ENCODE data around the gene SSU72. TPM values are rescaled to one million over a fixed set of nuclear protein-coding genes. Genes with fewer than 3 reads are reported as not detected.

SSU72 gene
- total and polyA plus RNA-seq, 2 donors (not counting 3 experiments of a cell fraction or from before 2014, with no cell fraction given): 85.9 to 129 TPM

DNA sequence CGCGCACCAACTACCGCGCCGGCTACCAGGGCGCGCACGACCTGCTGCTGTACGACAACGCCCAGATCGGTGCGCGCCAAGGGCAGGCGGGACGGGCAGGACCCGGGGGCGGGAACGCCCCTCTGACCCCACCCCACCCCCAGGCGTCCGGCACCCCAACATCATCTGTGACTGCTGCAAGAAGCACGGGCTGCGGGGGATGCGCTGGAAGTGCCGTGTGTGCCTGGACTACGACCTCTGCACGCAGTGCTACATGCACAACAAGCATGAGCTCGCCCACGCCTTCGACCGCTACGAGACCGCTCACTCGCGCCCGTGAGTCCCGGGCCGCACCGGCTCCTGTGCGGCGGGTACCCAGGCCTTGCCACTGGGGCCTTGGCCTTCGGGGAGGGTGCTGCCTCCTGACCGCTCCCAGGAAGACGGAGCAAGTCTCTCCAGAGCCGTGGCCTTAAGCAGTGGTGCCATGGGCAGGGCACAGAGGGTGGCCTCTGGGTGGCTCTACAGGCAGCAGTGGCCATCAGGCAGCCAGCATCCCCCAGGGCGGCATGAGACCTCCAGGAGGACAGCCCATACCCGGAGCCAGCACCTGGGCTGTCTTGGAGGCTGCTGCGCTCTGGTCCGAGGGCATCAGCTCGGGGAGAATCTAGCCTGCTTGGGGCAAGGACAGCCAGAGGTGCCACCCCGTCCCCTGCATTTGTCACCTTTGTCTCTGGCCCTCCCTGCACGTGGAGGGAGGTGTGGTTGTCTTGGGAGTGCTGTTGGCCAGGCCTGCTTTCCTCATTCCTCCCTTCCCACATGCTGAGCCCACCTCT lies 49.2 kb upstream of the SSU72 start:
- CTCF ChIA-PET: no interaction called here
- no peak for FAIRE-seq
- Histone ChIP-seq H3K79me2 (ENCODE audit: control insufficient read depth, insufficient read depth, low read length) (no peaks in the 10 kb centered on the region), H3K27me3 (ENCODE audit: control insufficient read depth in 2 of 2, insufficient read depth in 2 of 2, low read length in 2 of 2) (no peaks in the 10 kb centered on the region), H3K9me1 (replicated peaks; ENCODE audit: control insufficient read depth, extremely low read depth, insufficient read depth, low read length) (no peaks in the 10 kb centered on the region), H2AFZ (ENCODE audit: low read depth, low read length) (no peak overlapping the region), H3K9me3 (replicated peaks; ENCODE audit: control insufficient read depth, insufficient read depth, low read length) (no peaks in the 10 kb centered on the region), H3K4me2 (ENCODE audit: insufficient read depth, low read length) (no peak overlapping the region), H3K36me3 (ENCODE audit: control insufficient read depth in 2 of 2, extremely low read depth in 1 of 2, insufficient read depth in 2 of 2, low read length in 2 of 2) (no peaks in the 10 kb centered on the region), H3K27ac (ENCODE audit: insufficient read depth, low read depth, low read length) (no peak overlapping the region), H3K4me1 (ENCODE audit: control insufficient read depth, extremely low read depth, insufficient read depth, low read length) (no peaks in the 10 kb centered on the region), H3K9ac (replicated peaks; ENCODE audit: extremely low read depth, insufficient read depth, low read length) (no peak overlapping the region), H4K20me1 (replicated peaks; ENCODE audit: control insufficient read depth, extremely low read depth, insufficient read depth, low read length) (no peaks in the 10 kb centered on the region), H3K4me3 (replicated peaks in 1 of 3; ENCODE audit: insufficient read depth in 1 of 3, low read depth in 1 of 3, low read length in 3 of 3) (no peak overlapping the region)
- no TSS peak for BruUV-seq (replicated peaks)
- no peak for DNase-seq (ENCODE audit: low read depth, low spot score)
- intact Hi-C loops (cut with micrococcal nuclease): no loop called here
- TF ChIP-seq, protein P1, sequence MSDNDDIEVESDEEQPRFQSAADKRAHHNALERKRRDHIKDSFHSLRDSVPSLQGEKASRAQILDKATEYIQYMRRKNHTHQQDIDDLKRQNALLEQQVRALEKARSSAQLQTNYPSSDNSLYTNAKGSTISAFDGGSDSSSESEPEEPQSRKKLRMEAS (IDR thresholded peaks at IDR 0.05; ENCODE audit: insufficient read depth, insufficient read length): no peak
- TF ChIP-seq JUN (IDR thresholded peaks at IDR 0.05; ENCODE audit: borderline replicate concordance, insufficient read depth, insufficient read length, low read depth) (no peak), EZH2 (IDR thresholded peaks at IDR 0.05; ENCODE audit: borderline replicate concordance, low read depth, low read length, severe bottlenecking) (no peak), MYC (IDR thresholded peaks at IDR 0.05; ENCODE audit: low read depth, low read length) (no peak), POLR2A (IDR thresholded peaks at IDR 0.05; ENCODE audit: low read depth, low read length) (no peak), POLR2AphosphoS5 (IDR thresholded peaks at IDR 0.05; ENCODE audit: insufficient read depth, low read depth, low read length) (no peak)
- TF ChIP-seq, protein P2, sequence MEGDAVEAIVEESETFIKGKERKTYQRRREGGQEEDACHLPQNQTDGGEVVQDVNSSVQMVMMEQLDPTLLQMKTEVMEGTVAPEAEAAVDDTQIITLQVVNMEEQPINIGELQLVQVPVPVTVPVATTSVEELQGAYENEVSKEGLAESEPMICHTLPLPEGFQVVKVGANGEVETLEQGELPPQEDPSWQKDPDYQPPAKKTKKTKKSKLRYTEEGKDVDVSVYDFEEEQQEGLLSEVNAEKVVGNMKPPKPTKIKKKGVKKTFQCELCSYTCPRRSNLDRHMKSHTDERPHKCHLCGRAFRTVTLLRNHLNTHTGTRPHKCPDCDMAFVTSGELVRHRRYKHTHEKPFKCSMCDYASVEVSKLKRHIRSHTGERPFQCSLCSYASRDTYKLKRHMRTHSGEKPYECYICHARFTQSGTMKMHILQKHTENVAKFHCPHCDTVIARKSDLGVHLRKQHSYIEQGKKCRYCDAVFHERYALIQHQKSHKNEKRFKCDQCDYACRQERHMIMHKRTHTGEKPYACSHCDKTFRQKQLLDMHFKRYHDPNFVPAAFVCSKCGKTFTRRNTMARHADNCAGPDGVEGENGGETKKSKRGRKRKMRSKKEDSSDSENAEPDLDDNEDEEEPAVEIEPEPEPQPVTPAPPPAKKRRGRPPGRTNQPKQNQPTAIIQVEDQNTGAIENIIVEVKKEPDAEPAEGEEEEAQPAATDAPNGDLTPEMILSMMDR (IDR thresholded peaks at IDR 0.05; ENCODE audit: extremely low read depth in 1 of 2, insufficient read depth in 1 of 2, low read depth in 1 of 2, low read length in 2 of 2): no peak
- POLR2A ChIA-PET: no interaction called here
- dilution Hi-C loops (cut with MboI; ENCODE audit: extremely low pct_ligation_motif_present, low sequenced_read_pairs): no loop called here
